HEK293T (cell line): ENCODE measurements around the gene LRP1B.
"Not testable (repeated sequence)": the region's sequence is repeated elsewhere in the genome, so short reads cannot be mapped to it uniquely, and the experiment has no call there.

Source experiments
- CTCF ChIA-PET: fragments of 350-600 bp; formaldehyde crosslinking; extraction: SDS; loops from one replicate; lab custom pipeline; 2021; ENCODE audit warnings: antibody characterized with exemption, inconsistent platforms; lab: Yijun Ruan, JAX
- POLR2A ChIA-PET: fragments of 350-600 bp; formaldehyde crosslinking; extraction: SDS; loops from one replicate; lab custom pipeline; 2020; ENCODE audit warnings: antibody characterized with exemption, inconsistent platforms; lab: Yijun Ruan, JAX
- DNase-seq: peaks from one replicate; pipeline ENCODE4 v3.0.0; 2012; ENCODE audit warnings: mixed read lengths; ENCODE audit errors: extremely low spot score
- ARNT ChIP-seq: fragments of 450-650 bp; IDR thresholded peaks from 2 replicates; pipeline ENCODE4 v1.6.1; 2017; ENCODE audit warnings: mild to moderate bottlenecking
- BHLHE40 ChIP-seq: fragments of 450-650 bp; IDR thresholded peaks from 2 replicates; pipeline ENCODE4 v1.6.1; 2016; ENCODE audit warnings: mild to moderate bottlenecking, moderate library complexity, borderline replicate concordance
- CTBP1 ChIP-seq: fragments of 450-650 bp; IDR thresholded peaks from 2 replicates; pipeline ENCODE4 v1.6.1; 2016; ENCODE audit warnings: borderline replicate concordance
- ELF4 ChIP-seq: fragments of 450-650 bp; IDR thresholded peaks from 2 replicates; pipeline ENCODE4 v1.6.1; 2017; ENCODE audit warnings: antibody characterized with exemption
- FOXA1 ChIP-seq: fragments of 450-650 bp; IDR thresholded peaks from 2 replicates; pipeline ENCODE4 v1.6.1; 2016; ENCODE audit warnings: mild to moderate bottlenecking
- FOXK2 ChIP-seq: fragments of 450-650 bp; IDR thresholded peaks from 2 replicates; pipeline ENCODE4 v1.6.1; 2016; ENCODE audit warnings: mild to moderate bottlenecking
- FOXM1 ChIP-seq: fragments of 450-650 bp; IDR thresholded peaks from 2 replicates; pipeline ENCODE4 v1.6.1; 2017; ENCODE audit warnings: mild to moderate bottlenecking, borderline replicate concordance
- HDGF ChIP-seq: fragments of 450-650 bp; IDR thresholded peaks from 2 replicates; pipeline ENCODE4 v1.6.1; 2017; ENCODE audit warnings: antibody characterized with exemption, borderline replicate concordance
- L3MBTL2 ChIP-seq: fragments of 450-650 bp; conservative IDR thresholded peaks from 2 replicates; pipeline ENCODE4 v1.6.1; 2016; ENCODE audit warnings: mild to moderate bottlenecking
- LEF1 ChIP-seq: fragments of 450-650 bp; IDR thresholded peaks from 2 replicates; pipeline ENCODE4 v1.6.1; 2017; ENCODE audit warnings: mild to moderate bottlenecking, borderline replicate concordance
- NFRKB ChIP-seq: fragments of 450-650 bp; IDR thresholded peaks from 2 replicates; pipeline ENCODE4 v1.6.1; 2016; ENCODE audit warnings: mild to moderate bottlenecking, moderate library complexity
- PKNOX1 ChIP-seq: fragments of 450-650 bp; IDR thresholded peaks from 2 replicates; pipeline ENCODE4 v1.6.1; 2016
- SP1 ChIP-seq: fragments of 450-650 bp; IDR thresholded peaks from 2 replicates; pipeline ENCODE4 v1.6.1; 2017
- SUZ12 ChIP-seq: fragments of 450-650 bp; IDR thresholded peaks from 2 replicates; pipeline ENCODE4 v1.6.1; 2016; ENCODE audit warnings: mild to moderate bottlenecking
- TARDBP ChIP-seq: fragments of 450-650 bp; IDR thresholded peaks from 2 replicates; pipeline ENCODE4 v1.6.1; 2016
- ZNF384 ChIP-seq: fragments of 450-650 bp; IDR thresholded peaks from 2 replicates; pipeline ENCODE4 v1.6.1; 2016

LRP1B gene

DNA sequence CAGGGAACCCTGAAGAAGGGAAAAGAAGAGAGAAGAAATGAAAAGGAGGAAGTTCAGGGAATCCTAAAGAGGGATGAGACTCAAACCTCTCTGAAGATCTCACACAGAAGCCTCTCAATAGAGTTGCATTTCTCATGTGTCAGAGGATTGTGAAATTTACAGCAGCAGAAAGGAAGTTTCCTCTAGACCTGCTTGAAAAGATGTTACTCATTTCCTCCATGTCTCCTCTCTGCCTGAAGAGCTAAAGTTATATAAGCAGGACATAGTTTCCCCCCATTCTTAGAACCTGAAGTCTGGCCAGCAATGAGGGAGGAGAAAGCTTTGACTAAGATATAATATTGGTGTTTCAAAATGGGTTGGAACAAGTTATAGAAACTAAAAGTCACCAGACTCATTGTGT lies 1155.6 kb downstream of the LRP1B start:
- TF ChIP-seq FOXM1 (no peak), FOXK2 (no peak), L3MBTL2 (no peak), BHLHE40 (no peak), ZNF384 (no peak), ELF4 (no peak), ARNT (no peak), SUZ12 (no peak), FOXA1 (no peak), HDGF (no peak), NFRKB (no peak), TARDBP (no peak)
- ChIA-PET CTCF (no interaction called here), POLR2A (no interaction called here)
- DNase-seq, result no peak

DNA sequence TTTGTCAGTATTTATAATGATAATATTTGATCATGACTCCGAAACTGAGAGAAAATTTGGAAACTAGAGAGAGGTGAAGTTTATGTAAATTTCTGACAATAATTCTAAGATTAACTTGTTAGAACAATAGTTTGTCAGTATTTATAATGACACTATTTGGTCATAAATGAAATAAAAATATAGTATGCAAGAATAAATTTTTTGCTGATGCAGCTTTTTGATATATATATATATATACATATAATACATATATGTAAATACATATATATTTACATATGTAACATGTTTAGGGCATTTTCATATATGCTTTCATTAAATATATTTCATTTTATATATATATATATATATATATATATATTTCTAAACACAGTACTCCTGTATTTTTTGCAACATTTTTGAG lies 1158.1 kb downstream of the LRP1B start:
- POLR2A ChIA-PET, result no interaction called here
- DNase-seq, result no peak
- TF ChIP-seq BHLHE40 (no peak), SP1 (no peak), TARDBP (no peak), NFRKB (no peak), ZNF384 (no peak), FOXM1 (no peak), ARNT (no peak), FOXK2 (no peak), SUZ12 (no peak), FOXA1 (no peak), CTBP1 (no peak), LEF1 (no peak), ELF4 (no peak), PKNOX1 (no peak), L3MBTL2 (no peak)
- CTCF ChIA-PET, result no interaction called here

- CTCF ChIA-PET, POLR2A ChIA-PET, DNase-seq: not testable (repeated sequence)
Observed at GRCh38 chr2:140964324-140964723, 1166.5 kb downstream of the LRP1B start.

- ChIA-PET POLR2A (no interaction called here), CTCF (no interaction called here)
- DNase-seq, result no peak
- TF ChIP-seq SP1 (no peak), FOXK2 (no peak), ELF4 (no peak), LEF1 (no peak), TARDBP (no peak), PKNOX1 (no peak), BHLHE40 (no peak)
Observed at GRCh38 chr2:140949932-140950331, 1180.9 kb downstream of the LRP1B start.

DNA sequence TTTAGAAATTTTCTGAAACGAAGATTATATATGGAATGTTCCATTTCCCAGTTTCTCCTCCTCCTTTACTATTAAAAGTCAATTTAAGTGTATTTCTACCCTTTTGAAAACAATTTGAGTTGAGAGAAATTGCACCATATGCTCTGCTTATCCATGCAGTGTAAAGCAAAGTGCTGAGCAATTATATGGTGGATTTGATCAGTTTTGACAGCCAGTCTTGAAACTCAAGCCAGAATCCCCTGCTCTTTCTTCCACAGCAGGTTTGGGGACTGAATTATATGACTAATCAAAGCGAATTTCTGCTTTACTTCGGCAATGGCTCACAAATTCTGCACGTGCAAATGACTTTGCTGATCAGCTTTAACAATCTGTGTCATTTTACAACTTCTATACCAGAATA lies 1183.6 kb downstream of the LRP1B start:
- DNase-seq, result no peak
- TF ChIP-seq L3MBTL2 (no peak), LEF1 (no peak), SP1 (no peak), BHLHE40 (no peak), FOXA1 (no peak), ARNT (no peak), HDGF (no peak)
- ChIA-PET CTCF (no interaction called here), POLR2A (no interaction called here)

GRCh38 chr2:140943867-140944266 lies 1186.9 kb downstream of the LRP1B start:
- ChIA-PET CTCF (no interaction called here), POLR2A (no interaction called here)
- TF ChIP-seq SUZ12 (no peak), HDGF (no peak), LEF1 (no peak), ARNT (no peak), CTBP1 (no peak), BHLHE40 (no peak)
- DNase-seq, result no peak

- no peak for DNase-seq
- no peak for TF ChIP-seq HDGF
- TF ChIP-seq SUZ12, result no peak
- no peak for TF ChIP-seq NFRKB
- TF ChIP-seq ELF4, result no peak
- no peak for TF ChIP-seq FOXM1
- no peak for TF ChIP-seq PKNOX1
- no peak for TF ChIP-seq TARDBP
- no peak for TF ChIP-seq LEF1
- no peak for TF ChIP-seq L3MBTL2
- TF ChIP-seq ZNF384, result no peak
- TF ChIP-seq FOXK2, result no peak
- ChIA-PET POLR2A (no interaction called here), CTCF (no interaction called here)
Observed at GRCh38 chr2:140942284-140942683, 1188.5 kb downstream of the LRP1B start.
